ENCODE measurements around the gene IL37.

- TF ChIP-seq NFRKB (IDR thresholded peaks at IDR 0.05) (no peak), SP1 (IDR thresholded peaks at IDR 0.05) (no peak), CTBP1 (IDR thresholded peaks at IDR 0.05; ENCODE audit: borderline replicate concordance) (no peak), LEF1 (IDR thresholded peaks at IDR 0.05; ENCODE audit: borderline replicate concordance) (no peak), HDGF (IDR thresholded peaks at IDR 0.05; ENCODE audit: borderline replicate concordance) (no peak), FOXK2 (IDR thresholded peaks at IDR 0.05) (no peak), BHLHE40 (IDR thresholded peaks at IDR 0.05; ENCODE audit: borderline replicate concordance) (no peak), PKNOX1 (IDR thresholded peaks at IDR 0.05) (no peak), FOXA1 (IDR thresholded peaks at IDR 0.05) (no peak), TARDBP (IDR thresholded peaks at IDR 0.05) (no peak), FOXM1 (IDR thresholded peaks at IDR 0.05; ENCODE audit: borderline replicate concordance) (no peak), ELF4 (IDR thresholded peaks at IDR 0.05) (no peak), SUZ12 (IDR thresholded peaks at IDR 0.05) (no peak), ARNT (IDR thresholded peaks at IDR 0.05) (no peak)
These were observed 17.2 kb upstream of the IL37 start for GRCh38 chr2:112893752-112894151.

All from HEK293T (cell line).